ENCODE results near the gene GABBR2. TPM values are rescaled to one million over a fixed set of nuclear protein-coding genes. Genes with fewer than 3 reads are reported as not detected.

Gene GABBR2
- total and polyA plus RNA-seq, 9 of the 15 experiments (the other 6 are each of a cell fraction or from before 2014, with no cell fraction given): 0.15 to 1.9 (median 0.32) TPM

DNA sequence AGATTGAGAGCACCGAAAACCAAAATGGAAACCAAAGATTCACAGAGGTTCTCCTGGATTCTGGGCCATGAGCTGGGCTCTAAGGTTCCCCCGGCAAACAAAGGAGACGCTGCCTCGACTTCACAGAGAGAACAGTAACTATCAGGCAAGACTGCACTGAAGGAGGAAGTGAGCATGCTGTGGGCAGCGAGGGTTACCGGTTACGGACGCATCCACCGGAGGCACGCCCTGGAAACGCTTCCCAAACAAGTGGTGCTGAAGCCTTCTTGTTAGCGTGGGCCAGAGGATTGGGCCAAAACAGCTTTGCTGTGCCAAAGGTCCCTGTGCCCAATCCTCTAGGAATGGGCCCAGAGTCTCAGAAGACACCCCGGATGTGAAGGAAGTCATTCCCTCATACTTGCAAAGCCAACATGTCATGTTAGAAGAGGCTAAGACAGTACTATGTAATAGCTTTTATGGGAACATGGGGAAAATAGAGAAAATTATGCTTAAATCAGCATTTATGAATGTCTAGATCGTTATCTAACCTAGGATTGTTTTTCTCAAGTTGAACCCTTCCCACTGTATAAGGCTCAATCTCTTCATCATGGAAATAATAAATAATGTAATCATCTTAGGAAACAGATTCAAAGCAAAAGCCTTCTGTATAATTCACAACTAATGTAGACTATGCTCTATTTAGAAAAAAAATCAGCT, 145.4 kb downstream of the GABBR2 start (continued):
- TF ChIP-seq ZBTB2 (IDR thresholded peaks at IDR 0.05): no peak
- TF ChIP-seq HMGN3 (IDR thresholded peaks at IDR 0.05; ENCODE audit: borderline replicate concordance, extremely low read depth, insufficient read length, low read depth, low read length): no peak
- TF ChIP-seq, protein P1, sequence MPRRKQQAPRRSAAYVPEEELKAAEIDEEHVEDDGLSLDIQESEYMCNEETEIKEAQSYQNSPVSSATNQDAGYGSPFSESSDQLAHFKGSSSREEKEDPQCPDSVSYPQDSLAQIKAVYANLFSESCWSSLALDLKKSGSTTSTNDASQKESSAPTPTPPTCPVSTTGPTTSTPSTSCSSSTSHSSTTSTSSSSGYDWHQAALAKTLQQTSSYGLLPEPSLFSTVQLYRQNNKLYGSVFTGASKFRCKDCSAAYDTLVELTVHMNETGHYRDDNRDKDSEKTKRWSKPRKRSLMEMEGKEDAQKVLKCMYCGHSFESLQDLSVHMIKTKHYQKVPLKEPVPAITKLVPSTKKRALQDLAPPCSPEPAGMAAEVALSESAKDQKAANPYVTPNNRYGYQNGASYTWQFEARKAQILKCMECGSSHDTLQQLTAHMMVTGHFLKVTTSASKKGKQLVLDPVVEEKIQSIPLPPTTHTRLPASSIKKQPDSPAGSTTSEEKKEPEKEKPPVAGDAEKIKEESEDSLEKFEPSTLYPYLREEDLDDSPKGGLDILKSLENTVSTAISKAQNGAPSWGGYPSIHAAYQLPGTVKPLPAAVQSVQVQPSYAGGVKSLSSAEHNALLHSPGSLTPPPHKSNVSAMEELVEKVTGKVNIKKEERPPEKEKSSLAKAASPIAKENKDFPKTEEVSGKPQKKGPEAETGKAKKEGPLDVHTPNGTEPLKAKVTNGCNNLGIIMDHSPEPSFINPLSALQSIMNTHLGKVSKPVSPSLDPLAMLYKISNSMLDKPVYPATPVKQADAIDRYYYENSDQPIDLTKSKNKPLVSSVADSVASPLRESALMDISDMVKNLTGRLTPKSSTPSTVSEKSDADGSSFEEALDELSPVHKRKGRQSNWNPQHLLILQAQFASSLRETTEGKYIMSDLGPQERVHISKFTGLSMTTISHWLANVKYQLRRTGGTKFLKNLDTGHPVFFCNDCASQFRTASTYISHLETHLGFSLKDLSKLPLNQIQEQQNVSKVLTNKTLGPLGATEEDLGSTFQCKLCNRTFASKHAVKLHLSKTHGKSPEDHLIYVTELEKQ (CRISPR knock-in tag; IDR thresholded peaks at IDR 0.05): no peak
- no peak for TF ChIP-seq ZNF655 (CRISPR knock-in tag; IDR thresholded peaks at IDR 0.05)
- no peak for TF ChIP-seq NR2C2 (CRISPR knock-in tag; IDR thresholded peaks at IDR 0.05)
- no peak for TF ChIP-seq NR2C2 (tag; IDR thresholded peaks at IDR 0.05)

All from K562 (cell line).